HUES64 (cell line): ENCODE measurements around the gene SH3RF3.

Source experiments
- H3K27ac ChIP-seq: 2 replicates; pipeline ENCODE4 v1.7.0; 2013; ENCODE audit warnings: low read depth, low read length, inconsistent platforms
- H3K27me3 ChIP-seq: 2 replicates; pipeline ENCODE4 v1.6.1; 2013; ENCODE audit warnings: mild to moderate bottlenecking, low read length; ENCODE audit not compliant: insufficient read depth
- H3K36me3 ChIP-seq: 2 replicates; pipeline ENCODE4 v1.6.1; 2013; ENCODE audit warnings: mild to moderate bottlenecking, low read length; ENCODE audit not compliant: insufficient read depth
- H3K4me1 ChIP-seq: 2 replicates; pipeline ENCODE4 v1.6.1; 2013; ENCODE audit warnings: mild to moderate bottlenecking, low read length, moderate library complexity; ENCODE audit not compliant: insufficient read depth
- H3K4me3 ChIP-seq: 2 replicates; pipeline ENCODE4 v1.5.1; 2013; ENCODE audit warnings: mild to moderate bottlenecking, low read length, moderate library complexity
- H3K9ac ChIP-seq: 2 replicates; pipeline ENCODE4 v1.6.1; 2013; ENCODE audit warnings: mild to moderate bottlenecking, low read depth, low read length
- H3K9me3 ChIP-seq: 2 replicates; pipeline ENCODE4 v1.6.1; 2013; ENCODE audit warnings: low read depth, low read length; ENCODE audit not compliant: insufficient read depth
- WGBS: fragments of 150-250, 120-280 bp; methylation state at CpG from one replicate; pipeline ENCODE4 v1.1.7; 2013; ENCODE audit warnings: missing lambda C conversion rate; 5-methylcytosine and 5-hydroxymethylcytosine counted together

The SH3RF3 gene

GRCh38 chr2:109387778-109388469 is 258.9 kb downstream of the SH3RF3 start:
- H3K27me3 ChIP-seq, result no peaks in the 10 kb centered on the region
- WGBS, result 88% methylated on average over 8 of the region's 8 CpGs
- no peak overlapping the region for H3K27ac ChIP-seq
- peaks cover 19% of the 10 kb centered on the region for H3K4me1 ChIP-seq
- no peaks in the 10 kb centered on the region for H3K36me3 ChIP-seq
- no peak overlapping the region for H3K9ac ChIP-seq
- no peak overlapping the region for H3K4me3 ChIP-seq
- no peaks in the 10 kb centered on the region for H3K9me3 ChIP-seq

- Histone ChIP-seq H3K27me3 (no peaks in the 10 kb centered on the region), H3K9me3 (no peaks in the 10 kb centered on the region), H3K4me3 (no peak overlapping the region), H3K36me3 (no peaks in the 10 kb centered on the region), H3K27ac (no peak overlapping the region), H3K4me1 (peaks cover 8% of the 10 kb centered on the region), H3K9ac (no peak overlapping the region)
- 93% methylated on average over 9 of the region's 9 CpGs for WGBS
These were observed 262.2 kb downstream of the SH3RF3 start for GRCh38 chr2:109391243-109391642.

GRCh38 chr2:109392140-109392539 is 263.1 kb downstream of the SH3RF3 start:
- Histone ChIP-seq H3K4me1 (peaks cover 3% of the 10 kb centered on the region; the same call in 1 of the 2 replicates), H3K9me3 (no peaks in the 10 kb centered on the region), H3K27ac (no peak overlapping the region), H3K9ac (no peak overlapping the region), H3K4me3 (no peak overlapping the region), H3K36me3 (no peaks in the 10 kb centered on the region), H3K27me3 (no peaks in the 10 kb centered on the region)
- WGBS, result 94% methylated on average over 5 of the region's 5 CpGs

DNA sequence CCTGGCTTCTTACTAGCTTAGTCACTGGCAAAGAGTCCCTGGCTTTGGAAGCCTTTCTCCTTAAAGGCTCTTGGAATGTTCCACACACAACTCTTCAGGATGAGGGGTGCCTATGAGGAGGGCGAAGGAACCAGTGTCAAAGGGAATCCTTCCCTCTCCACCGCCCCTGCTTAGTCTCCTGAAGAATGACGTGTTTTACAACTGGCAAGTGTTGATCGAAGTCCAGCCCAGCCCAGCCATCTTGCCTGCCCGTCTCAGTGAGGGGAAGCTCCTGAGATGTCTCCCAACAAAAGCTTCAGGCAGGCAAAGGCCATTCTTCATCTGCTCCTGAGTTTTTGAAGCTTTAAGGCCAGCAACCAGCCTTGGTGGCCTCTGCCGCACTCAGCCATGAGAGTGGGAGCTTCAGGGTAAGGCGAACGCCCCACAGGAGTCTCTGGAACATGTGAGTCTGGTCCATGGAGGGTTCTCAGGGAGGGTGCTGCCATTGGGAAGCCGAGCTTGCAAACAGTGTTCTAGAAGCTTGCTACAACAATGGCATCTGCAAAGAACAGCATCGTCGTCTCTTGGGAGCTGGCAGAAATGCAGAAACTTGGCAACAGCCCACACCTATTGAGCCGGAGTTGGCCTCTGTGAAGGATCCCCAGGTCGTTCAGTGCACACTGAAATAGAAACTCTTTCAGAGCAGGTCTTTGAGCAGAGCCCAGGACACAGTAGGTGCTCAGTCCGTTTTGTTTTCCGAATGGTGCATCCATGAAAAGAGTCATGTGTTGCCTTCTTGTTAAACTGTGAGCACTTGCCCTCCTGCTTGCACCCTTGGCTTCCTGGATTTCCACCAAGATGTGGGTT is 264.0 kb downstream of the SH3RF3 start:
- Histone ChIP-seq H3K9ac (no peak overlapping the region), H3K9me3 (no peaks in the 10 kb centered on the region), H3K27ac (no peak overlapping the region), H3K4me1 (peaks cover 3% of the 10 kb centered on the region; the same call in 1 of the 2 replicates), H3K36me3 (no peaks in the 10 kb centered on the region), H3K27me3 (no peaks in the 10 kb centered on the region), H3K4me3 (no peak overlapping the region)
- WGBS, result 89% methylated on average over 15 of the region's 15 CpGs

DNA sequence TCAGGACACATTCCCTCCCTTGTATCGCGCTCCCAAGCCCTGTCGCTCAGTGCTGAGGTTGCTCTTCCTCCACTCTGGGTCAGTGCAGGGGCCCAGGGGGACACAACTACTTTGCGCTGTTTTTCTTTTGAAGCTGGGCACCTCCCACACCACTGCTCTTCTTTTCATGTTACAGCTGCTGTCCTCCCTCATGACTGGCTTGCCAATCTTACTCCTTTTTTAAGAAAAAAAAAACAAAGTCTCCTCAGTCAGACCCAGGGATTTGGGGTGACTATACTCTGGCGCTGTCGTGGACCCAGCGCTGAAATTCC is 264.6 kb downstream of the SH3RF3 start:
- WGBS, result 95% methylated on average over 7 of the region's 7 CpGs
- H3K27me3 ChIP-seq, result no peaks in the 10 kb centered on the region
- H3K9ac ChIP-seq, result no peak overlapping the region
- H3K4me1 ChIP-seq, result peaks cover 3% of the 10 kb centered on the region; the same call in 1 of the 2 replicates
- H3K27ac ChIP-seq, result no peak overlapping the region
- H3K4me3 ChIP-seq, result no peak overlapping the region
- no peaks in the 10 kb centered on the region for H3K36me3 ChIP-seq
- H3K9me3 ChIP-seq, result no peaks in the 10 kb centered on the region

DNA sequence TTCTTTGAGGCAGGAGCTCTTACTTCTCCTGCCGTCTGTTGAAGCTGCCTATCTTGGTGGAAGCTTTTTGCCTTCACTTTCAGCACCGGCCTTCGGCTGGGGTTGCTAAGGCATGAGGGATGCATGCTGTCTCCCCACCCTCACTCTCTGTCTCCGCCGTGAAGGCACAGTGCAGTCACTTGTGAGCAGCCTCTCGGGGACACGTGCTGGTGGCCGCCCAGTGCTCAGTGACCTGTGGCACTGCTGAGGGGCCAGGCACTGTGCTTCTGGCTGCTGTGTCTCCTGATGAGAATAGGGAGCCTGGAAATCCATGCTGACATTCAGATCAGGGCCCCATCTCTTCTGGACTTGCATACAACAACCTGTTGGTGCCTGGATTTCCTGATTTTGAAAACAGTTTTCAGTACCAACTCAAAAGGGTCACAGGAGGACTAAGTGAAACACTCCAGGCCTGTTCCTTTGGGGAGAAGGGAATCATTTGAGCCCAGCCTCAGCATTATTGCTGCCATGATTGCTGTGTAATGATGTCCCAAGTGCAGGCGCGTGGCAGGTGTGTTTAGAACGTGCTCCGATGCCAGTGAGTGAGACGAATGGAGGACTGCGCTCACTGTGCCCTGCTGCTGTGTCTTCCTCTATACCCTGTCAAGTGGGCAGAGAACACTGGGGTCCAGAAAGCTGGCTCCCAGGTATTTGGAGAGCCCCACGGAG is 266.6 kb downstream of the SH3RF3 start:
- 92% methylated on average over 15 of the region's 15 CpGs for WGBS
- Histone ChIP-seq H3K4me3 (no peak overlapping the region), H3K9me3 (no peaks in the 10 kb centered on the region), H3K27ac (no peak overlapping the region), H3K27me3 (no peaks in the 10 kb centered on the region), H3K9ac (no peak overlapping the region), H3K4me1 (peaks cover 3% of the 10 kb centered on the region; the same call in 1 of the 2 replicates), H3K36me3 (no peaks in the 10 kb centered on the region)

DNA sequence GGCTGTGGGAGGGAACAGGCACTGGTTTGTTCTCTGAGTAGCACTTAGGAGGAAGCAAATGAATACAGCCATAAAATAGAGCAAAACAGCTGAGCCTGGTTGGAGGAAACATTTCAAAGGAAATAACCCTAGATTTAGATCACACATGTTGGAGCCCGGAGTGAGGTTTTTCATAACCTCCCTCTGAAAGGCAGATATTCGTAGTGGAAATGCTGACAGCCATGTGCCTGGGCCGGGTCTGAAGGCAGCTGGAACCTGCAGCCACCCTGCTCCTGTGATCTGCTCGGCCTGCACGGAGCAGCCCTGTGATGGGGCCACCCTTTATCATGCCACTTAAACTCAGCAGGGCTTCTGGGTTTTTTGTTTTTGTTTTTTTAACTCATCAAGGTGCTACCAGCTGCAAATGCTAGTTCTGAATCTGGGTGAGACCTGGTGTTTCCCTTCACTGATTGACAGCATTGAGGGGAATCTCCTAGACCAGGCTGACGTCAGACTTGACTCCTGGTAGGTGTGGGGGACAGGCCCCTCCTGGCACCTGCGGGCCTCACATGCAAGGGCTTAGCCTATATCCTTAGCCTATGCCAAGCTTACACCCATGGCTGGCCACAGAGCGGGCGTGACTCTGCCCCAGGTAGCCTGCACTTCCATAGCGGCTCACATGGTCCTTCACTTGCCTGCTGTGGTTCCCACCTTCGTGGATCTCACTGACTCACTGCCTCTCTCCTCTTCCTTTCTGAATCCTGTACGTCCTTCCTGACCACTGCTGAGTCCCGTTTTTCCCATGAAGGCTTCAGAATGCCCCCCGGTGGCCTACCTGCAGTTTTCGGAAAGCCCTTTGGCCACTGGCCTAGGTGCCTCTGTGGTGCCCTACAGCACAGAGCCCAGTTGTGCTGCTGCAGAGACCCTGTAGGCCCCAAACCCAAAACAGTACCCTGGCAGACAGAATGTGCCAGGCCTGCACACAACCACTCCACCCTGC is 267.5 kb downstream of the SH3RF3 start:
- WGBS, result 74% methylated on average over 15 of the region's 15 CpGs

GRCh38 chr2:109397893-109398292 is 268.9 kb downstream of the SH3RF3 start:
- Histone ChIP-seq H3K27me3 (no peaks in the 10 kb centered on the region), H3K27ac (no peak overlapping the region), H3K4me1 (peaks cover 3% of the 10 kb centered on the region; the same call in 1 of the 2 replicates), H3K36me3 (no peaks in the 10 kb centered on the region), H3K4me3 (no peak overlapping the region), H3K9ac (no peak overlapping the region), H3K9me3 (no peaks in the 10 kb centered on the region)
- WGBS, result 89% methylated on average over 9 of the region's 9 CpGs

More for the DNA sequence above, 267.5 kb downstream of the SH3RF3 start:
- Histone ChIP-seq H3K27me3 (no peaks in the 10 kb centered on the region), H3K4me3 (no peak overlapping the region), H3K9ac (no peak overlapping the region), H3K27ac (no peak overlapping the region), H3K9me3 (no peaks in the 10 kb centered on the region), H3K4me1 (peaks cover 3% of the 10 kb centered on the region; the same call in 1 of the 2 replicates), H3K36me3 (no peaks in the 10 kb centered on the region)

DNA sequence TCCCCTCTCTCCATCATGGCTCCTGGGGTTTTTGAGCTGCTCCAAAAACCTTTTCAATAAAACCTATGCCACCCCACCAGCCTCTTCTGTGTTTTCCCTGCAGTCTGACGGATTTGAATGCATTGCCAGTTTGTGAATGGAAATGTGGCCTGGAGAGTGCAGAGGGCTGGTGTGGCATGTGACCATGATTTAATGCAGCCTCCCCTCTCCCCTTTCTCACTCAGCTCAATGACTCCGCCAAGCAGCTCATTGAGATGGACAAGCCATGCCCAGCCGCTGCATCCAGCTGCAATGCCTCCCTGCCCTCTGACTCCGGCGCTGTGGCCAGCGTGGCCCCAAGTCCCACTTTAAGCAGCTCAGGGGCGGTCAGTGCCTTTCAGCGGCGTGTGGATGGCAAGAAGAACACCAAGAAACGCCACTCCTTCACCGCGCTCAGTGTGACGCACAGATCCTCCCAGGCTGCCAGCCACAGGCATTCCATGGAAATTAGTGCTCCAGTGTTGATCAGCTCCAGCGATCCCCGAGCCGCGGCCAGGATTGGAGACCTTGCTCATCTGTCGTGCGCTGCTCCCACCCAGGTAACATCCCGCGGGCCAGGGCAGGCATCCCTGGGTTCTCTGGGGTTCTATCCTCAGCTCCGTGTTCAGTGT is 269.5 kb downstream of the SH3RF3 start:
- no peaks in the 10 kb centered on the region for H3K9me3 ChIP-seq
- no peak overlapping the region for H3K27ac ChIP-seq
- H3K36me3 ChIP-seq, result no peaks in the 10 kb centered on the region
- 94% methylated on average over 21 of the region's 22 CpGs for WGBS
- no peaks in the 10 kb centered on the region for H3K27me3 ChIP-seq
- peaks cover 3% of the 10 kb centered on the region; the same call in 1 of the 2 replicates for H3K4me1 ChIP-seq
- no peak overlapping the region for H3K4me3 ChIP-seq
- H3K9ac ChIP-seq, result no peak overlapping the region

DNA sequence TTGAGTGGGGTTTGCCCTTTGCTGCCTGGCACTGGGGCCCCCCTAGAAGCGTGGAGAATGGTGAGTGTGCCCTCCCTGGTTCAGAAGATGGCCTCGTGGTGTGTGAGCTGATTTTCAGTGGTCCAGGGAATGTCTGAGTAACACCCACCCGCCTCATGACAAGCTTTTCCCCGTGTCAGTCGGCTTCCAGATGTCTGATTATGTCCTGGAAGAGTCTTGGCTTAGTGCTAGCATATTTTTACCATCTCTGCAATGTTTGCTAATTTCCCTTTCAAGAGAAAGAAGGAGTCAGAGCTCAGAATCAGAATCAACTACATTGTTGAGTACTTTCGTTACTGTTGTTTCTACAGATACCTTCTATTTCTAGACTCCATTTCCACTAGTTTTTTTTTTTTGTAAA is 270.1 kb downstream of the SH3RF3 start:
- H3K36me3 ChIP-seq, result no peaks in the 10 kb centered on the region
- no peak overlapping the region for H3K9ac ChIP-seq
- no peak overlapping the region for H3K27ac ChIP-seq
- 92% methylated on average over 5 of the region's 6 CpGs for WGBS
- no peaks in the 10 kb centered on the region for H3K27me3 ChIP-seq
- H3K4me1 ChIP-seq, result peaks cover 3% of the 10 kb centered on the region; the same call in 1 of the 2 replicates
- H3K9me3 ChIP-seq, result no peaks in the 10 kb centered on the region
- no peak overlapping the region for H3K4me3 ChIP-seq
